Activated T-cell treated with anti-CD3 and anti-CD28 coated beads for 1 hour (primary cell): ENCODE data around the gene RNASEH1.
"Not testable (repeated sequence)": the region's sequence is repeated elsewhere in the genome, so short reads cannot be mapped to it uniquely, and the experiment has no call there.

Source experiments
- DNase-seq: peaks from one replicate; pipeline ENCODE4 v3.0.0-alpha.2; 2020; ENCODE audit warnings: low read depth

Gene RNASEH1

GRCh38 chr2:3589086-3589485, 31.0 kb upstream of the RNASEH1 start:
- DNase-seq = no peak

- no peak for DNase-seq
Measured at GRCh38 chr2:3588084-3588483, 30.0 kb upstream of the RNASEH1 start.

GRCh38 chr2:3587432-3587831, 29.3 kb upstream of the RNASEH1 start:
- DNase-seq = no peak

GRCh38 chr2:3587021-3587420, 28.9 kb upstream of the RNASEH1 start:
- DNase-seq = no peak

GRCh38 chr2:3586220-3586619, 28.1 kb upstream of the RNASEH1 start:
- DNase-seq = no peak

GRCh38 chr2:3585261-3586109, 27.4 kb upstream of the RNASEH1 start:
- no peak for DNase-seq

GRCh38 chr2:3584608-3585260, 26.6 kb upstream of the RNASEH1 start:
- DNase-seq = no peak

- DNase-seq = no peak
Measured at GRCh38 chr2:3584076-3584475, 25.9 kb upstream of the RNASEH1 start.

- DNase-seq = no peak
Measured at GRCh38 chr2:3581367-3582262, 23.5 kb upstream of the RNASEH1 start.

- DNase-seq = no peak
Measured at GRCh38 chr2:3580449-3580848, 22.3 kb upstream of the RNASEH1 start.

GRCh38 chr2:3578987-3579386, 20.9 kb upstream of the RNASEH1 start:
- no peak for DNase-seq

GRCh38 chr2:3576263-3576630, 18.1 kb upstream of the RNASEH1 start:
- not testable (repeated sequence) for DNase-seq

GRCh38 chr2:3575534-3576262, 17.6 kb upstream of the RNASEH1 start:
- peak; percentile 11 for DNase-seq

GRCh38 chr2:3574155-3574554, 16.0 kb upstream of the RNASEH1 start:
- DNase-seq = no peak

GRCh38 chr2:3572620-3573019, 14.5 kb upstream of the RNASEH1 start:
- no peak for DNase-seq

GRCh38 chr2:3571284-3571683, 13.2 kb upstream of the RNASEH1 start:
- DNase-seq = no peak

GRCh38 chr2:3569656-3570055, 11.5 kb upstream of the RNASEH1 start:
- not testable (repeated sequence) for DNase-seq

GRCh38 chr2:3566806-3567205, 8.7 kb upstream of the RNASEH1 start:
- no peak for DNase-seq

GRCh38 chr2:3565117-3565516, 7.0 kb upstream of the RNASEH1 start:
- DNase-seq = no peak

- DNase-seq = no peak
Measured at GRCh38 chr2:3563521-3563976, 5.4 kb upstream of the RNASEH1 start.

GRCh38 chr2:3557639-3558204, 411 bp downstream of the RNASEH1 start:
- DNase-seq = no peak
